Right lobe of liver (tissue), 6 donors: ENCODE data around the gene CFAP90. TPM values are rescaled to one million over a fixed set of nuclear protein-coding genes. Genes with fewer than 3 reads are reported as not detected.
A peak's percentile ranks its signal among the peaks of the same experiment; 100 is the strongest.

Experiments
- ATAC-seq, 4 donors: fragments of 200-7000 bp; cut with Tn5 transposase; one replicate each; pipeline ENCODE4 v1.9.1; 2020; ENCODE audit warnings: mild to moderate bottlenecking in 4 of 4, moderate library complexity in 4 of 4
- DNase-seq, 3 donors: peaks; one replicate each; pipeline ENCODE4 v3.0.0-alpha.2; 2020
- H3K27ac ChIP-seq, 3 donors: fragments of 200-600 bp; one replicate each; pipeline ENCODE4 v1.8.0; 2022
- H3K27me3 ChIP-seq, 2 donors: fragments of 200-600 bp; one replicate each; pipeline ENCODE4 v1.8.0; 2022
- H3K36me3 ChIP-seq, 4 donors: fragments of 200-600 bp; sonication (generic) in 1 of 4; one replicate each; pipeline versions ENCODE4 v1.5.1 to v1.8.0; 2017 to 2022; ENCODE audit warnings: control low read depth in 1 of 4
- H3K4me1 ChIP-seq, 4 donors: fragments of 200-600 bp; sonication (generic) in 1 of 4; one replicate each; pipeline versions ENCODE4 v1.5.1 to v1.8.0; 2017 to 2022; ENCODE audit warnings: control low read depth in 1 of 4
- H3K4me3 ChIP-seq, 3 donors: fragments of 200-600 bp; one replicate each; pipeline ENCODE4 v1.8.0; 2022
- H3K9me3 ChIP-seq, 4 donors: fragments of 200-600 bp; sonication (generic) in 1 of 4; one replicate each; pipeline versions ENCODE4 v1.5.1 to v1.8.0; 2017 to 2022; ENCODE audit warnings: control low read depth in 1 of 4
- CTCF ChIP-seq, 4 donors: fragments of 200-600 bp in 3 of 4; fragments of 450-650 bp in 1 of 4; IDR thresholded peaks; one replicate each; pipeline versions ENCODE4 v1.5.1 to v1.8.0; 2016 to 2022; ENCODE audit warnings: antibody characterized with exemption in 4 of 4, mild to moderate bottlenecking in 2 of 4
- POLR2A ChIP-seq: fragments of 450-650 bp; IDR thresholded peaks from one replicate; pipeline ENCODE4 v1.6.1; 2017; ENCODE audit warnings: antibody characterized with exemption, mild to moderate bottlenecking
- WGBS: methylation state at CpG from one replicate; pipeline ENCODE4 v1.1.6; 2018; ENCODE audit warnings: low coverage, low lambda C conversion rate; ENCODE audit not compliant: insufficient coverage; ENCODE audit errors: missing lambda C conversion rate; 5-methylcytosine and 5-hydroxymethylcytosine counted together
- intact Hi-C, 2 donors: fragments of 100-400 bp; cut with DNase I; formaldehyde crosslinking; loops; one replicate each; pipeline versions ENCODE4 v1.11.2 to v1.14.1; 2022
- total RNA-seq, 6 experiments: library from RNA; depleted of rRNA in 2 of 6; stranded (reverse); fragments of >200 nt in 2 of 6; fragmentation: NEBNext Ultra II Directional in 3 of 6; extraction: Animal tissue kit (Norgen Biotek cat#: 25700) in 3 of 6; gene quantifications; one replicate each; pipeline versions ENCODE4 v1.1.0 to v1.2.4, GENCODE V29; 2016 to 2023
- donor health status: DM: no; HTN: yes; CAD: no.
- donor health status: DM: no; HTN: no; CAD: no.
- donor health status: DM: no; HTN: no; CAD: no.
- donor health status: DM: no; HTN: yes; CAD: no.
- donor health status: DM: no; HTN: yes; CAD: no.

Gene CFAP90
- total RNA-seq, 6 experiments from 2014 or later, result 0.10 to 0.64 (median 0.41) TPM; not detected in 2

- Histone ChIP-seq H3K27ac (no peak overlapping the region), H3K4me1 (no peaks in the 10 kb centered on the region), H3K4me3 (no peak overlapping the region), H3K27me3 (no peaks in the 10 kb centered on the region), H3K36me3 (no peaks in the 10 kb centered on the region), H3K9me3 (no peaks in the 10 kb centered on the region)
- no peak for DNase-seq
- no peak for ATAC-seq
- TF ChIP-seq POLR2A (no peak), CTCF (IDR thresholded peaks at IDR 0.05) (no peak)
- 78% methylated on average over 4 of the region's 4 CpGs for WGBS
- intact Hi-C loops, result no loop called here
Observed at GRCh38 chr5:7834982-7835381, 16.0 kb downstream of the CFAP90 start.

- H3K4me3 ChIP-seq, result no peak overlapping the region
- 50% methylated on average over 8 of the region's 10 CpGs for WGBS
- no peak for ATAC-seq
- no peak for DNase-seq
- TF ChIP-seq CTCF (IDR thresholded peaks at IDR 0.05) (no peak), POLR2A (no peak)
- H3K36me3 ChIP-seq, result no peaks in the 10 kb centered on the region
- H3K4me1 ChIP-seq, result no peaks in the 10 kb centered on the region
- H3K27ac ChIP-seq, result no peak overlapping the region
- no peaks in the 10 kb centered on the region for H3K9me3 ChIP-seq
- intact Hi-C loops, result no loop called here
- H3K27me3 ChIP-seq, result no peaks in the 10 kb centered on the region
Observed at GRCh38 chr5:7828269-7828668, 22.7 kb downstream of the CFAP90 start.

- Histone ChIP-seq H3K4me1 (no peaks in the 10 kb centered on the region), H3K4me3 (no peak overlapping the region), H3K9me3 (no peaks in the 10 kb centered on the region), H3K27ac (no peak overlapping the region), H3K27me3 (no peaks in the 10 kb centered on the region), H3K36me3 (no peaks in the 10 kb centered on the region)
- 54% methylated on average over 6 of the region's 6 CpGs for whole genome bisulfite sequencing
- ATAC-seq (no peak), DNase-seq (no peak)
- TF ChIP-seq CTCF (IDR thresholded peaks at IDR 0.05) (no peak), POLR2A (no peak)
- intact Hi-C loops, result no loop called here
Observed at GRCh38 chr5:7827610-7828009, 23.3 kb downstream of the CFAP90 start.

- peak in 1 of 4 donors; percentile 16 for ATAC-seq
- 72% methylated on average over 2 of the region's 11 CpGs for WGBS
Observed at GRCh38 chr5:7825630-7826029, 25.3 kb downstream of the CFAP90 start.

More at GRCh38 chr5:7825630-7826029, 25.3 kb downstream of the CFAP90 start:
- Histone ChIP-seq H3K4me1 (no peaks in the 10 kb centered on the region), H3K9me3 (no peaks in the 10 kb centered on the region), H3K36me3 (no peaks in the 10 kb centered on the region), H3K4me3 (no peak overlapping the region), H3K27me3 (no peaks in the 10 kb centered on the region), H3K27ac (no peak overlapping the region)
- TF ChIP-seq CTCF (IDR thresholded peaks at IDR 0.05) (no peak), POLR2A (no peak)
- DNase-seq, result no peak
- intact Hi-C loops, result no loop called here
